Fibroblast of peridontal ligament (primary cell): ENCODE results near the gene CACNA1F.

ENCODE experiments used
- DNase-seq: peaks from one replicate; pipeline ENCODE4 v3.0.0-alpha.2; 2010; ENCODE audit errors: extremely low read depth

CACNA1F gene

DNA sequence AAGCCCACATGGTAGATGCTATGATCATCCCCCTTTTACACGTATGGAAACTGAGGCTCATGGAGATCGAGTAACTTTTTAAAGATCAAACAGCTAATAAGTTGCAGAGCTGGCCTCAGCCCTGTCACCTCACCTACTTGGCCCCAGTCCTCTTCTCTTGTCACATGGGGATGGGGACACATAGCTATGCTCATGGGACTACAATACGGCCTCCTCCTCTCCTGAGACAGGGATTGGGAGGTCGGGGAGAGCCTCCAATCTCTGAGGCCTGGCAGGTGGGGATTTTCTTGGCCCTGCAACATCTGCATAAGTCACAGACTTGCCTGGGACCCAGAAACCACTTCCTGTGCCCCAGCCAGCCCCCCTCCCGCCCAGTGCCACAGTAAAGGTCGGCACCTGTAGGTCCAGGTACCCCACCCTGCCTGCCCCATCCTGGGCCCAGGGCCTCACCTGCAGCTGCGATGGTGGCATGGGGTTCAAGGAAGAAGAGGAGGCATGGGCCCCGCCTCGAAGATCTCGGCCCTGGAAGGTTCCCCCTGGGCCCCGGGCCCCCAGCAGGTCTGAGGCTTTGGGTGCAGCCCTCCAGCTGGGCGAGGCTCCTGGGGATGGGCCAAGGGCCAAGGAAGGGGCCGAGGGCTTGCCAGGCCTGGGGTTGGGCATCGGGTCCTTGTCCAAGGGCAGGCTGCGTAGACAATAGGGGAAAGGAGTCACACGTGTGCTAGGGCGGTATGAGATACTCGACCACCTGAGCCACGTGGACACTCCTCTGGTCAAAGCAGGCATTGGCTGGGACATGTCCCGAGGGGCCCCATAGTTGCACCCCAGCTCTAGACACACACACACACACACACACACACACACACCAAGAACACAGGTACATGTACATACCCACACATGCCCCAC, 25.0 kb upstream of the CACNA1F start:
- no peak for DNase-seq

DNA sequence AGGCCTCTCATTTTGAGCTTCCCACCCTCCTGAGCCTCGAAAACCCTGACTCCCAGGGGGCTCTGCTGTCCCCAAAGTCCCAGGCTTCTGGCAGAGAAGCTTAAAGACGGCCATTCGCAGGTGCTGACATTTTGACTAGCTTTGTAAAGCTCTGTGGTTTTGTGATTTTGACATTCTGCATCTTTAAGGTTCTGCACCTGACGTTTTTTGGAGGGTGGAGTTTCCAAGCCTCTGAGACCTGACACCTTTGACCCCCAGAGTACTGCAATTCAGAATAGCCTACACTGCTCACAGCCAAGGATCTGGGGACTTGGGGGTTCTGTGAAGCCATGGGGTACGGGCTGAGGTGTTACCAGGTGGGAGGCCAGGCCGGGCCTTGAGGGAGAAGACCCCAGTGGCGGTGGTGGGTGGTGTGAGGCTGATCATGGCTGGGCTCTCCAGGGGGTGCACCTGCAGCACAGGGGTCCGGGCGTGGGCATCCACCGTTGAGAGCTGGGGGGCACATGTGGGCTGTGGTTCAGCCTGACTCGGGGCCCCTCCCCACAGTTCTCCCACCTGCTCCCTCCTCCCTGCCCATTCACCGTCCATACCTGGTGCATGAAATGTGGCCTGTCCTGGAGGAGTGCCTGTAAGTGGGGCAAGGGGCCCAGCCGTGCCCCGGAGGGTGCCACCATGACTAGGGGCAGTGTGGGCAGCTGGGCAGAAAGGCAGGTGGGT, 24.1 kb upstream of the CACNA1F start:
- DNase-seq = no peak

DNA sequence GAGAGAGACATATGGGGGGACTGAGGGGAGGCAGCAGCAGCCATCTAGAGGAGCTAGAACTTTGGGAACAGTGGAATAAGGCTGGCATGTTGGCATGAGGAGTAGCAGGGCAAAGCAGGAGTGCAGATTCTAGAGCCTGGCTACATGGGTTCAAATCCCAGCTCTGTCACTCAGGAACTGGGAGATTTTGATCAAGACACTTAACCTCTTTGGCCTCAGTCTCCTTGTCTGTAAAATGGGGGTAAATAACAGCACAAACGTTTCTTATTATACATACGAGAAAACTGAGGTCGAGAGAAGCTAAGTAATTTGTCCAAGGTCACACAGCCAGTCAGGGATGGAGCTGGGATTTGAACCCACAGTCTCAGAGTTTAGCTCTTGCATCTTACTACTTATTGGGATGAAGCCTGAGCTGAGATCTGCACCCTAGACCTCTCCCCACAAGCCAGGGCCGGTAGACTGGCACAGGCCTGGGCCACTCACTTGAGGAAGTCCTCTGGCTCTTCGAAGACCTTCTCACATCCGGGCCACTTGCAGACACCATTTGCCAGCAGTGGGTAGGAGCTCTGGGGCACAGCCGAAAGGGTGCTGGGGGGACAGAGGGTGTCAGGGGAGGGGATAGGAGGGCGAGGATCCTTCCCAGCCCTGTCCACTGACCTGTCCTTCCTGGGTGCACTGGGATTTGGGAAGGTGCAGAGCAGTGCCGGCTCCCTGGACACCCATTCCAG, 23.3 kb upstream of the CACNA1F start:
- no peak for DNase-seq

DNA sequence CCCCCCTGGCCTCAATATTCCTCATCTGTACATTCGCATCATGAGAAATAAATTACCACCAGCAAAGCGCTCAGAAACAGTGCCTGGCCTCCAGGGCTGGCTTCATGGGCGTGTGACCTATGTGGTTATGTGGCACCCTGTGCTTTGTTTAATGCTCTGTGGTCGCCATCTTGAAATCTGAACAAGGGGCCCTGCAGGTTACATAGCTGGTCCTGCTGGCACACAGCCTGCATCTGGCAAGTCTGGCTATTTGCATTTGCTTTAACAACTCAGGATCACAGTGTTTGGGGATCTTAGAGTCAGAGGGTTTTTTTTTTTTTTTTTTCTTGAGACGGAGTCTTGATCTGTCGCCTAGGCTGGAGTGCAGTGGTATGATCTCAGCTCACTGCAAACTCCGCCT, 21.5 kb upstream of the CACNA1F start:
- no peak for DNase-seq

DNA sequence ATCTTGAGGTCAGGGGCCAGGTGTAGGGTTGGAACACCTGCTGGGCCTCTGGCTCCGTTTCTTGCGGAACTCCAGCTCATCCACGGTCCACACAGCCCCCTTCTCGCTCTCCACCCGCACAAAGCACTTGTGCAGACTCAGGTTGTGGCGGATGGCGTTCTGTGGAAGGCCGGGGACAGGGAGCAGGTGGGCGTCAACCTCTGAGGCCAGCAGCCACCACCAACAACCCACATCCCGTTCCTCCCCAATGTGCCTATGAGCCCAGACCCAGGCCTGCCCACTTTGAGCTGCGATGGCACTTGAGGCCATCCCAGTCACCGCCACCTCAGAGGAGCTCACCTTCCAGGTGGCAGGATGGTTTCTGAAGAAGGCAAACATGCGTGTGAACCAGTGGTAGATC, 18.2 kb upstream of the CACNA1F start:
- no peak for DNase-seq

DNA sequence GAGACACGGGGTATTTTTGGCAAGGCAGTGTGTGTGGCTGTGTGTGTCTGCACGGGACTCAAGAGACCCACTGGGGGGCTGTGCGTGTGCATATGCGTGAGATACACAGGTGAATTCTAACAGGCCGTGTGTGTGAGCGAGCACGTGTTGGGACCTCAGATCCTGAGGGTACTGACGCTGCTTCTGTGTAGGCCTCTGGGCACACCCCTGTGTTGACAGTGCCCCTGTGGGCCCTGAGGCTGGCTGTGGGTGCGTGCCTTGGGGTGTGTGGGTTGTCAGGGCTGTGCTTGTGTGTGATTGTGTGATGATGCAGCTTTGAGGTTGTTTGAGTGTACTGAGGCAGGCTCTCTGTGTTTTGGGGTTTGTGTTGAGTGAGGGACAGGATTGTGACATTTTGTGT, 17.4 kb upstream of the CACNA1F start:
- DNase-seq = no peak

DNA sequence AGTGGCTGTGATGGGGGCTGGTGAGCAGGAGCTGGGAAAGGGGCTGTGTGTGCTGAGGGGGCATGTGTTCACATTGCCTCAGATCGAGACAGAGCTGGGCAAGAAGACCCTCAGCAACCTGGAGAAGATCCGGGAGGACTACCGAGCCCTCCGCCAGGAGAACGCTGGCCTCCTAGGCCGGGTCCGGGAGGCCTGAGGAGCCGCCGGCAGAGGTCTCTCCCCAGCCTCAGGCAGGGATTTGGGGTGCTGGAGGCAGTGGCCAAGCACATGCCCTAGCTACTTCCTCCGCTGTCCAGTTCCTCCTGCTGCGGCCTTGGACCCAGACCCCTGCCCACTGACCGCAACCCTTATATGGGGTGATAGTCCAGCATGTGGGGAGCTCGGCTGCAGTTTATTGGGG, 16.9 kb upstream of the CACNA1F start:
- DNase-seq = no peak

DNA sequence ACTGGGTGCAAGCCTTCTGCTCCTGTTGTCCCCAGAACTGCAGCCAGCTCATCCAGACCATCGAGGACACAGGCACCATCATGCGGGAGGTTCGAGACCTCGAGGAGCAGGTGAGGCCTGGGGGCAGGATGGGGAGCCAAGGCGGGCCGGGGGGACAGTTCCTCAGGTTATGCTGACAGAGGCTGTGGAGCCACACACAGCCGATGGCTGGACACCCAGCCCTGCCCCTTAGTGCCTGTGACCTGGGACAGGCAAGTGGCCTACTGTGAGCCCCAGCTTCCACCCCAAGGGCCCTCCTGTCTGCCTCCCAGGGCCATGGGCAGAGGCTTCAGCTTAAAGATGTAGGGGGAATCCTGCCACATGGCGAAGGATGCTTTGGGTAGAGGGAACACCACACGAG, 16.5 kb upstream of the CACNA1F start:
- no peak for DNase-seq

DNA sequence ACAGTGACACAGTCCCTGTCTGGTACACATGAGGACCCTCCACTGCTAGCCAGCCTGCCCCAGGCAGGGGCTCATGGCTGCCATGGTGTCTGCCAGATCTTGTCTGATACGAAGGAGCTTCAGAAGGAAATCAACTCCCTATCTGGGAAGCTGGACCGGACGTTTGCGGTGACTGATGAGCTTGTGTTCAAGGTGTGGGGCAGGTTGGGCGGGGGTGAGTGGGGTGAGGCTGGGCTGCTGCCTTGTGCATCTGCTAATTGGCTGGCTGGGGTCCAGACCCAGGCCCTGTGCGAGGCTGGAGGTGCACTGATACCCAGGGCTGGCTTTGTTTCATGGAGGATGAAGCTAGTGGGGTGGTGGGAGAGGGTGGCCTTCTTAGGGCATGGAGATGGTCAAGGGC, 15.9 kb upstream of the CACNA1F start:
- no peak for DNase-seq

DNA sequence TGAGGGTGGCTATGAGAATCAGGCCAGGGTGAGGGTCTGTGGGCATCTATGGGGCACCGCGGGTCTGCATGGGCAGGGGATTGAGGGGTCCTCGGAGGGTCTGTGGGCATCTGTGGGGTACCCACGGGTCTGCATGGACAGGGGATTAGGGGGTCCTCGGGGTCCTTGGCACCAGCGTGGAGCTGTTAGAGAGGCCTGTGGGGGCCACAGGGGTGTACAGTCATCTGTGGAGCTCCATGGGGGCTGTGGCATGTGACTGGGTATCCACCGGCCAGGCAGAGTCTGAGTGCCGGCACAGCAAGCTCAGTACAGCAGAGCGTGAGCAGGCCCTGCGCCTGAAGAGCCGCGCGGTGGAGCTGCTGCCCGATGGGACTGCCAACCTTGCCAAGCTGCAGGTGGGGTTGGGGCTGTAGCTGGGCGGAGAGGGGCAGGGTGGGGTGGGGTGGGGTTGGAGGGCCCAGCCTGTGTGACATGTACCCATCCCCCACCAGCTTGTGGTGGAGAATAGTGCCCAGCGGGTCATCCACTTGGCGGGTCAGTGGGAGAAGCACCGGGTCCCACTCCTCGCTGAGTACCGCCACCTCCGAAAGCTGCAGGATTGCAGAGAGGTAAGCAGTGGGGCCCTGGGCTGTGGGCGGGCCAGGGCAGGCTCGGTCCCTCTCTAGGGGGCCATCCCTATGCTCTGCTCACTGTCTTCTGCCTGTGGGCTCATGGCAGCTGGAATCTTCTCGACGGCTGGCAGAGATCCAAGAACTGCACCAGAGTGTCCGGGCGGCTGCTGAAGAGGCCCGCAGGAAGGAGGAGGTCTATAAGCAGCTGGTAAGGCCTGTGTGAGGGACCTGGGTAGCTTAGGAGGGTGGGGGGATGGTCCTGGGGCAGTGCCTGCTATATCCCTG, 15.0 kb upstream of the CACNA1F start:
- no peak for DNase-seq

DNA sequence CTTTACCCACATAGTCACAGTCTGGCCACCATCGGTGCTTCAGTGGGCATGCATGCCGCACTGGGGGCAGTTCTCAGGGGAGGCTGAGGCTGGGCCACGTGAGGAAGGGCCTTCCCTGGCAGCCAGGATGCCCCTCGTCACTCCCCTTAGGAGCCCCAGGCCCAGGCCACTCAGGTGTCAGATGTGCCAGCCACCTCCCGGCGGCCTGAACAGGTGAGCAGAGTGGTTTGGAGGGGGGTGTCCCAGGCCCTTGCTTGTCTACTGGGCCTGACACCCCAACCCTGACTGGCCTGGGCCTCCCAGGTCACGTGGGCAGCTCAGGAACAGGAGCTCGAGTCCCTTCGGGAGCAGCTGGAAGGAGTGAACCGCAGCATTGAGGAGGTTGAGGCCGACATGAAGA, 14.2 kb upstream of the CACNA1F start:
- no peak for DNase-seq

DNA sequence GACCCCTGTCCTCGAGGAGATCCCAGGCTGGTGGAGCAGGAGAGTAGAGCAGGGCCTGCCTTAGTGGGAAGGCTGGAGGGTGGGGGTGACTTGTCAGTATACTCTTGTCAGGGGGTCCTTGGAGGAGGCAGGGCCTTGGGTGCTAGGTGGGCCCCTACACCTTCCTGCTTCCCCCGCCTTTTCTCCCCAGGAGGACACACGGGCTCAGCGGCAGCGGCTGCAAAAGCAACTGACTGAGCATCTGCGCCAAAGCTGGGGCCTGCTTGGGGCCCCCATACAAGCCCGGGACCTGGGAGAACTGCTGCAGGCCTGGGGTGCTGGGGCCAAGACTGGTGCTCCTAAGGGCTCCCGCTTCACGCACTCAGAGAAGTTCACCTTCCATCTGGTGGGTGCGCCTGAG, 13.4 kb upstream of the CACNA1F start:
- DNase-seq = no peak

DNA sequence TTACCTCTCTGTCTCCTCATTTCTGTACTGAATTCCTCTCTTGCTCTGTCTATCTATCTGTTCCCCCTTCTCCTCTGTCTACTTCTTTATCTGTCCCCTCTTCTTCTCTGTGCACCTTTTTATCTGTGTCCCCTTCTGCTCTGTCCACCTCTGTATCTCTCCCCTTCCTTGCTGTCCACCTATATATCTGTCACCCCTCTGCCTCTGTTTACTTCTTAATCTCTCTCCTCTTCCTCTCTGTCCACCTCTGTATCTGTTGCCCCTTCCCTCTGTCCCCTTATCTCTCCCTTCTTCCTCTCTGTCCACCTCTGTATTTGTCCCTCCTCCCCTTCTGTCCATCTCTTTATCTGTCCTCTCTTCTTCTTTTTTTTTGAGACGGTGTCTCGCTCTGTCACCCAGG, 11.1 kb upstream of the CACNA1F start:
- no peak for DNase-seq

DNA sequence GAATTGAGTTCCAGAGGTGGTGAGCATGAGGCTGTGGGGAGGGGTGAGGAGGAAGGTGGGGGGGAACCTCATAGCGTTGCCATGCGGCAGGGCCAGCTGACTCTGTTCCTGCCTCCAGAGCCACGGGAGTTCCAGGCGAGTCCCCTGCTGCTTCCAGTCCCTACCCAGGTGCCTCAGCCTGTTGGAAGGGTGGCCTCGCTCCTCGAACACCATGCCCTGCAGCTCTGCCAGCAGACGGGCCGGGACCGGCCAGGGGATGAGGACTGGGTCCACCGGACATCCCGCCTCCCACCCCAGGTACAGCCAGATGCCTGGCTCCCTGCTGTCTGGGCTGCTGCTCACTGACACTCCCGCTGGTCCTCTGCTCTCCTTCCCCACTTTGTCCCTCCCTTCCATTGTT, 10.0 kb upstream of the CACNA1F start:
- no peak for DNase-seq

DNA sequence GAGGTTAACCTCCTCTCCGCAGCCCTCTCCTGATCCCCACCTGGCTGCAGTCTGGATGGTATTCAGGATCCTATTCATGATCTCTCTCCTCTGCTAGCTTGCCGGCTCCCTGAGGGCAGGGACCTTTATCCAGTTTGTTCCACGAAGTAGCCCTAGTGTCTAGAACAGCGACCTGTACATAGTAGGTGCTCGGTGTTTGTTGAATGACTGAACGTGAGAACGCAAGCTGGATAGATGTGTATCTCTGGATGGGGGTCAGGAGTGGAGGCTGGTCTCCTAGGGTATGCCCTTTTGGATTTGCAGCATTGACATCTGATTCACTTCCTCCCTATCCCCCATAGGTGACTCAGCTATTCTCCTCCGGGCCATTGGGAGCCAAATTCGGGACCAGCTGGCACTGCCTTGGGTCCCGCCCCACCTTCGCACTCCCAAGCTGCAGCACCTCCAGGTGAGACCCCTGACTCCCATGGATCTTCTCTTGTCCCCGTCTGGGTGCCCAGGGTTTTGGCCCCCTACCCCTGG, 9.5 kb upstream of the CACNA1F start:
- no peak for DNase-seq

DNA sequence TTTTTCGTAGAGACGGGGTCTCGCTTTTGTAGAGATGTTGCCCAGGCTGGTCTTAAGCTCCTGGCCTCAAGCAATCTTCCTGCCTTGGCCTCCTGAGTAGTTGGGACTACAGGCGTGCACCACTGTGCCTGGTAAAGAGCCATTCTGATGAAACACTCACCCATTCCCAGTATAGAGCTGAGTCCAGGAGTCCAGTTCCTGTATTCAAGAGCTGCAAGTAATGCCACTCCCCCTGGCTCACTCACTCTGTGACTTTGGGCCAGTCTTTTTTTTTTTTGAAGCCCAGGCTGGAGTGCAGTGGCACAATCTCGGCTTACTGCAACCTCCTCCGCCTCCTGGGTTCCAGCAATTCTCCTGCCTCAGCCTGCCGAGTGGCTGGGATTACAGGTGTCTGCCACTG, 5.6 kb upstream of the CACNA1F start:
- no peak for DNase-seq

DNA sequence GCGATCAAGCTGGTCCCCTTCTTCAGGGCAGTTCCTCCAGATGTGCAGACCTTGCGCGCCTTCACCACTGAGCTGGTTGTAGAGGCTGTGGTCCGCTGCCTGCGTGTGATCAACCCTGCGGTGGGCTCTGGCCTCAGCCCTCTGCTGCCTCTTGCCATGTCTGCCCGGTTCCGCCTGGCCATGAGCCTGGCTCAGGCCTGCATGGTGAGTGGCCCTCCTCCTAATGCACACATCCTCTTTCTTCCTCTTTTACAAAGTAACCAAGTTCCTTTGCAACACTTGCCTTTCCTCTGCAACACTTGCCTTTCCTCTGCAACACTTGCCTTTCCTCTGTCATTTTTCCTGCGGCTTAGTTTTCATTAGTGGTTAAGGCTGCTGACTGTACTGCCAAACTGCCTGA, 3.9 kb upstream of the CACNA1F start:
- DNase-seq = no peak

DNA sequence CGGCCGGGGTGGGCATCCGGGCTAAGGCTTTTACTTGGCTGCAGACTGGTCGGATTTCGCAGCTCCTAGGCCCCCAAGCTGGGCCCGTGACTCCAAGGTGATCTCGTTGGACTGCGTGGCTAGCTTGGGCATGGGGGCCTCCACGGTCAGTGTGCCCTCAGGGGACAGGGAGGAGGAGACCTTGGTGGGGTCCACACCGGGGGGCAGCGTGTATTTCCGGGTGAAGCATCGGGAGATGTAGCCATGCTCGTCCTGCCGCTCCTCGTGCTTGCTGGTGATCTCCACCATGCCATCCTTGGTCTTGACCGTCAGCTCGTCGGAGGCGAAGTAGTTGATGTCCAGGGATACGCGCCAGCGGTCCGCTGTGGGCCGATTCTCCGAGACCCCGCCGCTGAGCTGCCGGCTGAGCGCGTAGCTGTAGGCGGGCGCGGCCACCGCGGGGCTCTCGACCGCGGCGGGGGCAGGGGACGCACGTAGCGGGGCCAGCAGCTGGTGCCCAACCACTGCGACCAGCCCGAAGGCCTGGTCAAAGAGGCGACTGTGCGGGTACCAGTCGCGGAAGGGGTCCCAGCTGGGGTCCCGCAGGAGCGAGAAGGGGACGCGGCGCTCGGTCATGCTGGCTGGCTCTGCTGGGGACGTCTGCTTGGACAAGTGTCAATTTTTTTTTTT, 881 bp upstream of the CACNA1F start:
- DNase-seq = no peak

DNA sequence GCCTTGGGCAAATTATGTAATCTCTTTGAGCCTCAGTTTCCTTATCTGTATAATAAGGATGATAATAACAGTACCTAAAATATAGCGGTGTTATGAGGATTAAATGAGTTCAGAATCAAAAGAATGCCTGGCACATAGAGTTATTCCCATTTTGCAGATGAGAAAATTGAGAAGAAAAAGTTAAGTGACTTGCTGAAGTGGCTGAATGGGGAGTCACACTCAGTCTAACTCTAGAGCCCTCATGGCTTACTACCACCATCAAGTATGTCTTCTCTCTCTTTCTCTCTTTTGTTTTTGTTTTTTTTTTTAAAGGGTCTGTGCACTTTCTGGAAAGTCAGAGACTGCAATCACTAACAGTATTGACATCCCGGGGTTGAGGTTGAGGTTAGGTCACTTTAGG, 615 bp downstream of the CACNA1F start:
- DNase-seq = no peak

DNA sequence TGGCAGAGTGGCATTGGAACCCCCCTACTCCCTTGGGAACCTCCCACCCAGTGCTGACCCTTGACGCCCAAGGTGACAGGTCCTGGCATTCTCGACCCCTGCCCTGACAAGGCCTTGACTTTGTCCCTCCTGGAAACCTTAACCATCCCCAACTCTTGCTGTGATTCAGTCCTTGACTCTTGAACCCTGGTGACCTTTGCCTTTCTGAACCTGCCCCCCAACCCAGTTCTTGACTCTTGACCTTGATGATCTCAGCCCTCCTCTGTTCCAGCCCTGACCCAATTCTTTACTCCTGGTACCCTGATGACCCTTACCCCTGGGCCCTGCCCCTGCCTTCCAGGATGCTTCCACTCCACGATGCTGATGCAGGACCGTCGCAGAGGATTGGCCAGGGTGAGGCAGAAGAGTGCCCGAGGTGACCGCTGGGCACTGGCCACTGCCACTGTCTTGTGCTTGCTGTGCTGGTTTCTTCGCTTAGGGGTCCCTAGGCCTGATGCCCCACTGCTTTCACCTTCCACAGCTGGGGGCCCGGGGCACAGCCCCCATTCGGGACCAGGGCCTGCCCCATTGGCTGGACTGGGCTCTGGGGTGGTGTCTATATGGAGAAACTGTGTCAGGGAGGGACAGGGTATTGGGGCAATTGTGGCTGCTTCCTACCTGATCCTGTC, 1.7 kb downstream of the CACNA1F start:
- no peak for DNase-seq
